GM19328 (cell line): ENCODE results near the gene LKAAEAR1.

Experiments
- ATAC-seq: cut with Tn5 transposase; IDR thresholded peaks from one replicate; pipeline ENCODE4 v1.9.1; 2021; ENCODE audit warnings: mild to moderate bottlenecking, moderate library complexity; ENCODE audit not compliant: unreplicated experiment

Gene LKAAEAR1

GRCh38 chr20:64080813-64081623, 3.2 kb downstream of the LKAAEAR1 start:
- no peak for ATAC-seq

- ATAC-seq, result no peak
Observed at GRCh38 chr20:64080013-64080812, 4.0 kb downstream of the LKAAEAR1 start, which contains the start of gene OPRL1. TSS of gene OPRL1 (plus strand) at chr20:64080082. CDS start at chr20:64092721, 12,639 bp downstream.

- peak; percentile 29 for ATAC-seq
Observed at GRCh38 chr20:64079273-64080012, 4.8 kb downstream of the LKAAEAR1 start, which contains the start of gene RGS19. TSS of gene RGS19 (minus strand) at chr20:64079518. CDS start at chr20:64076886, 2,632 bp downstream.

- no peak for ATAC-seq
Observed at GRCh38 chr20:64078934-64079272, 5.3 kb downstream of the LKAAEAR1 start.

- no peak for ATAC-seq
Observed at GRCh38 chr20:64077876-64078551, 6.2 kb downstream of the LKAAEAR1 start.

GRCh38 chr20:64077541-64077875, 6.7 kb downstream of the LKAAEAR1 start:
- ATAC-seq, result no peak

- no peak for ATAC-seq
Observed at GRCh38 chr20:64077094-64077493, 7.1 kb downstream of the LKAAEAR1 start.

GRCh38 chr20:64076061-64076997, 7.9 kb downstream of the LKAAEAR1 start:
- ATAC-seq, result no peak

- no peak for ATAC-seq
Observed at GRCh38 chr20:64075556-64075955, 8.6 kb downstream of the LKAAEAR1 start.

GRCh38 chr20:64074963-64075362, 9.2 kb downstream of the LKAAEAR1 start:
- ATAC-seq, result no peak

- ATAC-seq, result no peak
Observed at GRCh38 chr20:64074184-64074789, 9.9 kb downstream of the LKAAEAR1 start.

GRCh38 chr20:64073476-64074183, 10.6 kb downstream of the LKAAEAR1 start:
- ATAC-seq, result no peak

GRCh38 chr20:64072498-64073063, 11.6 kb downstream of the LKAAEAR1 start:
- no peak for ATAC-seq

GRCh38 chr20:64071341-64072332, 12.6 kb downstream of the LKAAEAR1 start:
- ATAC-seq, result no peak

- no peak for ATAC-seq
Observed at GRCh38 chr20:64070244-64070993, 13.8 kb downstream of the LKAAEAR1 start.

GRCh38 chr20:64069614-64070243, 14.5 kb downstream of the LKAAEAR1 start:
- ATAC-seq, result no peak
